Glomerular endothelial cell (primary cell): Measurements from ENCODE around the gene MAF. TPM values are rescaled to one million over a fixed set of nuclear protein-coding genes. Genes with fewer than 3 reads are reported as not detected.

Experiments used
- DNase-seq: peaks from one replicate; pipeline ENCODE4 v3.0.0-alpha.2; 2011; ENCODE audit warnings: low read depth, low spot score; ENCODE audit errors: extremely low read depth
- total RNA-seq: library from RNA; depleted of rRNA; stranded (reverse); fragments of >200 nt; gene quantifications from 2 replicates; pipeline ENCODE4 v1.2.3, GENCODE V29; 2015

MAF gene
- total RNA-seq, 1 donor from 2014 or later, result 17.0 TPM

GRCh38 chr16:79593074-79593531 is 7.4 kb downstream of the MAF start:
- DNase-seq, result no peak

GRCh38 chr16:79592186-79592585 is 8.4 kb downstream of the MAF start:
- no peak for DNase-seq

- no peak for DNase-seq
Measured at GRCh38 chr16:79589601-79590102, 10.9 kb downstream of the MAF start.

- DNase-seq, result no peak
Measured at GRCh38 chr16:79587897-79588296, 12.6 kb downstream of the MAF start.

- DNase-seq, result no peak
Measured at GRCh38 chr16:79587296-79587695, 13.2 kb downstream of the MAF start.

- DNase-seq, result no peak
Measured at GRCh38 chr16:79582789-79583188, 17.7 kb downstream of the MAF start.

- no peak for DNase-seq
Measured at GRCh38 chr16:79580453-79581191, 19.9 kb downstream of the MAF start.

GRCh38 chr16:79576602-79577001 is 23.9 kb downstream of the MAF start:
- no peak for DNase-seq

- DNase-seq, result no peak
Measured at GRCh38 chr16:79573884-79574283, 26.7 kb downstream of the MAF start.

- DNase-seq, result no peak
Measured at GRCh38 chr16:79573071-79573470, 27.5 kb downstream of the MAF start.

GRCh38 chr16:79571903-79572535 is 28.5 kb downstream of the MAF start:
- DNase-seq, result no peak

GRCh38 chr16:79571065-79571902 is 29.3 kb downstream of the MAF start:
- no peak for DNase-seq

- no peak for DNase-seq
Measured at GRCh38 chr16:79564671-79565107, 35.8 kb downstream of the MAF start.

- no peak for DNase-seq
Measured at GRCh38 chr16:79563921-79564320, 36.6 kb downstream of the MAF start.

GRCh38 chr16:79562166-79562823 is 38.2 kb downstream of the MAF start:
- no peak for DNase-seq

- no peak for DNase-seq
Measured at GRCh38 chr16:79561729-79562128, 38.8 kb downstream of the MAF start.

GRCh38 chr16:79560923-79561322 is 39.6 kb downstream of the MAF start:
- no peak for DNase-seq

GRCh38 chr16:79560318-79560717 is 40.2 kb downstream of the MAF start:
- no peak for DNase-seq

GRCh38 chr16:79559532-79559931 is 41.0 kb downstream of the MAF start:
- DNase-seq, result no peak

- DNase-seq, result no peak
Measured at GRCh38 chr16:79557421-79557820, 43.1 kb downstream of the MAF start.

GRCh38 chr16:79554912-79555311 is 45.6 kb downstream of the MAF start:
- DNase-seq, result no peak
